ENCODE data around the gene WIPI1.

The WIPI1 gene

GRCh38 chr17:68433911-68434508 lies 23.3 kb downstream of the WIPI1 start:
- H2AFZ ChIP-seq (ENCODE audit: low read depth, low read length), result no peak overlapping the region
- H4K91ac ChIP-seq (ENCODE audit: low read length), result no peak overlapping the region
- H3K79me1 ChIP-seq (replicated peaks; ENCODE audit: low read length, poor library complexity, severe bottlenecking), result peaks cover 9% of the 10 kb centered on the region
- H2BK5ac ChIP-seq (ENCODE audit: low read depth, low read length, poor library complexity, severe bottlenecking), result no peak overlapping the region
- no peak overlapping the region for H3K4me2 ChIP-seq (ENCODE audit: low read length, poor library complexity, severe bottlenecking)
- no peak overlapping the region for H3K27ac ChIP-seq (ENCODE audit: low read length, poor library complexity, severe bottlenecking)
- H2BK12ac ChIP-seq (ENCODE audit: low read length in 2 of 2), result no peak overlapping the region
- H3K4me3 ChIP-seq (ENCODE audit: insufficient read depth in 1 of 2, low read depth in 1 of 2, low read length in 2 of 2), result no peak overlapping the region
- no peak overlapping the region for H2BK120ac ChIP-seq (ENCODE audit: low read depth, low read length)
- peaks cover 56 to 93% of the 10 kb centered on the region in 2 experiments for H3K36me3 ChIP-seq (ENCODE audit: control insufficient read depth in 1 of 2, insufficient read depth in 2 of 2, low read depth in 1 of 2, low read length in 2 of 2)
- no peak overlapping the region for H2BK15ac ChIP-seq (ENCODE audit: low read depth, poor library complexity, severe bottlenecking)
- H3K4me1 ChIP-seq (ENCODE audit: control insufficient read depth, insufficient read depth, low read depth, low read length), result peaks cover 10% of the 10 kb centered on the region
- H3K14ac ChIP-seq (ENCODE audit: low read length in 2 of 2), result no peak overlapping the region
- no peak overlapping the region for H3K23ac ChIP-seq (ENCODE audit: low read length in 2 of 2)
- no peak overlapping the region for H3K4ac ChIP-seq (ENCODE audit: low read depth in 1 of 2, low read length in 2 of 2)
- H3K27me3 ChIP-seq (ENCODE audit: control insufficient read depth in 1 of 2, insufficient read depth in 1 of 2, low read length in 2 of 2), result no peaks in the 10 kb centered on the region
- H3K18ac ChIP-seq (ENCODE audit: low read depth in 1 of 2, low read length in 2 of 2), result no peak overlapping the region
- no peaks in the 10 kb centered on the region for H3K9me3 ChIP-seq (ENCODE audit: control insufficient read depth, low read length)
- H2AK5ac ChIP-seq (ENCODE audit: low read length, severe bottlenecking), result no peak overlapping the region
- no peak for DNase-seq
- WGBS, result 98% methylated on average over 12 of the region's 12 CpGs
- H3K9ac ChIP-seq (ENCODE audit: low read length), result no peak overlapping the region
- no peak overlapping the region for H4K8ac ChIP-seq (ENCODE audit: low read length)

GRCh38 chr17:68433211-68433610 lies 24.1 kb downstream of the WIPI1 start:
- Histone ChIP-seq H3K23ac (ENCODE audit: low read length in 2 of 2) (no peak overlapping the region), H3K36me3 (ENCODE audit: control insufficient read depth in 1 of 2, insufficient read depth in 2 of 2, low read depth in 1 of 2, low read length in 2 of 2) (peaks cover 64 to 93% of the 10 kb centered on the region in 2 experiments), H2BK5ac (ENCODE audit: low read depth, low read length, poor library complexity, severe bottlenecking) (no peak overlapping the region), H4K91ac (ENCODE audit: low read length) (no peak overlapping the region), H2AFZ (ENCODE audit: low read depth, low read length) (no peak overlapping the region), H3K18ac (ENCODE audit: low read depth in 1 of 2, low read length in 2 of 2) (no peak overlapping the region), H2BK120ac (ENCODE audit: low read depth, low read length) (no peak overlapping the region), H3K4me2 (ENCODE audit: low read length, poor library complexity, severe bottlenecking) (no peak overlapping the region), H3K9me3 (ENCODE audit: control insufficient read depth, low read length) (no peaks in the 10 kb centered on the region), H3K14ac (ENCODE audit: low read length in 2 of 2) (no peak overlapping the region), H2AK5ac (ENCODE audit: low read length, severe bottlenecking) (no peak overlapping the region), H3K27ac (ENCODE audit: low read length, poor library complexity, severe bottlenecking) (no peak overlapping the region), H2BK12ac (ENCODE audit: low read length in 2 of 2) (no peak overlapping the region), H3K27me3 (ENCODE audit: control insufficient read depth in 1 of 2, insufficient read depth in 1 of 2, low read length in 2 of 2) (no peaks in the 10 kb centered on the region), H3K4me1 (ENCODE audit: control insufficient read depth, insufficient read depth, low read depth, low read length) (peaks cover 9% of the 10 kb centered on the region), H2BK15ac (ENCODE audit: low read depth, poor library complexity, severe bottlenecking) (no peak overlapping the region), H4K8ac (ENCODE audit: low read length) (no peak overlapping the region), H3K4ac (ENCODE audit: low read depth in 1 of 2, low read length in 2 of 2) (no peak overlapping the region), H3K9ac (ENCODE audit: low read length) (no peak overlapping the region), H3K4me3 (ENCODE audit: insufficient read depth in 1 of 2, low read depth in 1 of 2, low read length in 2 of 2) (no peak overlapping the region), H3K79me1 (replicated peaks; ENCODE audit: low read length, poor library complexity, severe bottlenecking) (peaks cover 9% of the 10 kb centered on the region)
- 93% methylated on average over 6 of the region's 9 CpGs for WGBS
- DNase-seq, result no peak

GRCh38 chr17:68432086-68432864 lies 25.0 kb downstream of the WIPI1 start:
- H3K27me3 ChIP-seq (ENCODE audit: control insufficient read depth in 1 of 2, insufficient read depth in 1 of 2, low read length in 2 of 2), result no peaks in the 10 kb centered on the region

GRCh38 chr17:68431661-68432071 lies 25.6 kb downstream of the WIPI1 start:
- H4K91ac ChIP-seq (ENCODE audit: low read length), result no peak overlapping the region
- no peak overlapping the region for H3K23ac ChIP-seq (ENCODE audit: low read length in 2 of 2)
- H2BK120ac ChIP-seq (ENCODE audit: low read depth, low read length), result no peak overlapping the region
- H2BK15ac ChIP-seq (ENCODE audit: low read depth, poor library complexity, severe bottlenecking), result no peak overlapping the region
- DNase-seq, result peak; percentile 43
- H2BK12ac ChIP-seq (ENCODE audit: low read length in 2 of 2), result no peak overlapping the region
- H2BK5ac ChIP-seq (ENCODE audit: low read depth, low read length, poor library complexity, severe bottlenecking), result no peak overlapping the region
- no peak overlapping the region for H3K4me2 ChIP-seq (ENCODE audit: low read length, poor library complexity, severe bottlenecking)
- H3K4me3 ChIP-seq (ENCODE audit: insufficient read depth in 1 of 2, low read depth in 1 of 2, low read length in 2 of 2), result no peak overlapping the region
- no peak overlapping the region for H2AK5ac ChIP-seq (ENCODE audit: low read length, severe bottlenecking)
- H3K9me3 ChIP-seq (ENCODE audit: control insufficient read depth, low read length), result no peaks in the 10 kb centered on the region
- H3K9ac ChIP-seq (ENCODE audit: low read length), result no peak overlapping the region
- H4K8ac ChIP-seq (ENCODE audit: low read length), result no peak overlapping the region
- peaks cover 6% of the 10 kb centered on the region for H3K4me1 ChIP-seq (ENCODE audit: control insufficient read depth, insufficient read depth, low read depth, low read length)
- H3K18ac ChIP-seq (ENCODE audit: low read depth in 1 of 2, low read length in 2 of 2), result no peak overlapping the region
- H3K27ac ChIP-seq (ENCODE audit: low read length, poor library complexity, severe bottlenecking), result no peak overlapping the region
- peaks cover 77 to 95% of the 10 kb centered on the region in 2 experiments for H3K36me3 ChIP-seq (ENCODE audit: control insufficient read depth in 1 of 2, insufficient read depth in 2 of 2, low read depth in 1 of 2, low read length in 2 of 2)
- no peak overlapping the region for H3K4ac ChIP-seq (ENCODE audit: low read depth in 1 of 2, low read length in 2 of 2)
- H3K79me1 ChIP-seq (replicated peaks; ENCODE audit: low read length, poor library complexity, severe bottlenecking), result peaks cover 9% of the 10 kb centered on the region
- no peak overlapping the region for H2AFZ ChIP-seq (ENCODE audit: low read depth, low read length)
- no peak overlapping the region for H3K14ac ChIP-seq (ENCODE audit: low read length in 2 of 2)
- 76% methylated on average over 15 of the region's 15 CpGs for WGBS
- no peaks in the 10 kb centered on the region for H3K27me3 ChIP-seq (ENCODE audit: control insufficient read depth in 1 of 2, insufficient read depth in 1 of 2, low read length in 2 of 2)

More at GRCh38 chr17:68432086-68432864, 25.0 kb downstream of the WIPI1 start:
- Histone ChIP-seq H3K4me1 (ENCODE audit: control insufficient read depth, insufficient read depth, low read depth, low read length) (peaks cover 6% of the 10 kb centered on the region), H4K8ac (ENCODE audit: low read length) (no peak overlapping the region), H3K27ac (ENCODE audit: low read length, poor library complexity, severe bottlenecking) (no peak overlapping the region), H3K4me3 (ENCODE audit: insufficient read depth in 1 of 2, low read depth in 1 of 2, low read length in 2 of 2) (no peak overlapping the region), H3K79me1 (replicated peaks; ENCODE audit: low read length, poor library complexity, severe bottlenecking) (peaks cover 9% of the 10 kb centered on the region), H2AFZ (ENCODE audit: low read depth, low read length) (no peak overlapping the region), H3K9me3 (ENCODE audit: control insufficient read depth, low read length) (no peaks in the 10 kb centered on the region), H3K23ac (ENCODE audit: low read length in 2 of 2) (no peak overlapping the region), H2AK5ac (ENCODE audit: low read length, severe bottlenecking) (no peak overlapping the region), H3K36me3 (ENCODE audit: control insufficient read depth in 1 of 2, insufficient read depth in 2 of 2, low read depth in 1 of 2, low read length in 2 of 2) (peaks cover 73 to 93% of the 10 kb centered on the region in 2 experiments), H2BK120ac (ENCODE audit: low read depth, low read length) (no peak overlapping the region), H3K9ac (ENCODE audit: low read length) (no peak overlapping the region), H4K91ac (ENCODE audit: low read length) (no peak overlapping the region), H2BK12ac (ENCODE audit: low read length in 2 of 2) (no peak overlapping the region), H3K18ac (ENCODE audit: low read depth in 1 of 2, low read length in 2 of 2) (no peak overlapping the region), H3K4me2 (ENCODE audit: low read length, poor library complexity, severe bottlenecking) (no peak overlapping the region), H3K4ac (ENCODE audit: low read depth in 1 of 2, low read length in 2 of 2) (no peak overlapping the region), H2BK5ac (ENCODE audit: low read depth, low read length, poor library complexity, severe bottlenecking) (no peak overlapping the region), H3K14ac (ENCODE audit: low read length in 2 of 2) (no peak overlapping the region), H2BK15ac (ENCODE audit: low read depth, poor library complexity, severe bottlenecking) (peak overlapping the region; percentile 3)
- WGBS, result 94% methylated on average over 14 of the region's 14 CpGs
- DNase-seq, result no peak
